Effector memory CD8-positive, alpha-beta T cell (primary cell): ENCODE measurements around the gene PPP1R9B.

Source experiments
- ATAC-seq: fragments of 150-1000 bp; cut with Tn5 transposase; replicated peaks from 2 replicates; pipeline ENCODE4 v1.10.0; 2021; ENCODE audit warnings: mild to moderate bottlenecking, moderate library complexity
- DNase-seq, 3 experiments: peaks; one replicate each; pipeline ENCODE4 v3.0.0; 2021
- H3K27ac Mint-ChIP-seq, 2 donors: one replicate each; pipeline ENCODE4 v1.8.0; 2022; ENCODE audit warnings: mild to moderate bottlenecking in 2 of 2, mixed read lengths in 2 of 2, moderate library complexity in 2 of 2
- H3K27me3 Mint-ChIP-seq, 2 donors: one replicate each; pipeline ENCODE4 v1.8.0; 2022; ENCODE audit warnings: mixed read lengths in 2 of 2
- H3K36me3 Mint-ChIP-seq: one replicate; pipeline ENCODE4 v1.8.0; 2022; ENCODE audit warnings: mild to moderate bottlenecking, moderate library complexity, mixed read lengths; ENCODE audit not compliant: insufficient read depth
- H3K4me1 Mint-ChIP-seq, 2 donors: one replicate each; pipeline ENCODE4 v1.8.0; 2022; ENCODE audit warnings: low read depth in 2 of 2, mixed read lengths in 2 of 2
- H3K4me3 Mint-ChIP-seq, 2 donors: one replicate each; pipeline ENCODE4 v1.8.0; 2022; ENCODE audit warnings: mild to moderate bottlenecking in 2 of 2, mixed read lengths in 2 of 2, moderate library complexity in 2 of 2
- H3K9me3 Mint-ChIP-seq, 2 donors: one replicate each; pipeline ENCODE4 v1.8.0; 2022; ENCODE audit warnings: mixed read lengths in 2 of 2

The PPP1R9B gene

GRCh38 chr17:50165066-50165465, 14.6 kb upstream of the PPP1R9B start:
- Mint-ChIP-seq H3K4me3 (no peak overlapping the region), H3K4me1 (peaks cover 22 to 26% of the 10 kb centered on the region in 2 donors), H3K27me3 (peaks cover 0 to 22% of the 10 kb centered on the region in 2 donors), H3K9me3 (no peaks in the 10 kb centered on the region), H3K36me3 (peaks cover 10% of the 10 kb centered on the region), H3K27ac (no peak overlapping the region)
- no peak for ATAC-seq
- no peak for DNase-seq

GRCh38 chr17:50164697-50164988, 14.2 kb upstream of the PPP1R9B start:
- Mint-ChIP-seq H3K9me3 (no peaks in the 10 kb centered on the region), H3K4me1 (peaks cover 22 to 26% of the 10 kb centered on the region in 2 donors), H3K36me3 (peaks cover 6% of the 10 kb centered on the region), H3K27me3 (peaks cover 0 to 22% of the 10 kb centered on the region in 2 donors), H3K27ac (no peak overlapping the region), H3K4me3 (no peak overlapping the region)
- no peak for DNase-seq
- no peak for ATAC-seq

GRCh38 chr17:50163843-50164696, 13.6 kb upstream of the PPP1R9B start:
- peaks cover 18 to 21% of the 10 kb centered on the region in 2 donors for H3K4me1 Mint-ChIP-seq
- peaks cover 0 to 17% of the 10 kb centered on the region in 2 donors for H3K27me3 Mint-ChIP-seq
- H3K27ac Mint-ChIP-seq, result no peak overlapping the region
- ATAC-seq (no peak), DNase-seq (no peak)
- peaks cover under 1% of the 10 kb centered on the region for H3K36me3 Mint-ChIP-seq
- H3K4me3 Mint-ChIP-seq, result no peak overlapping the region
- H3K9me3 Mint-ChIP-seq, result no peaks in the 10 kb centered on the region

- Mint-ChIP-seq H3K27me3 (peaks cover 0 to 3% of the 10 kb centered on the region in 2 donors), H3K9me3 (no peaks in the 10 kb centered on the region), H3K4me3 (no peak overlapping the region), H3K27ac (peak overlapping the region in 1 of 2 donors; percentile 65), H3K36me3 (no peaks in the 10 kb centered on the region), H3K4me1 (peaks cover 14 to 23% of the 10 kb centered on the region in 2 donors)
- no peak for DNase-seq
- ATAC-seq, result no peak
Observed at GRCh38 chr17:50162466-50163254, 12.2 kb upstream of the PPP1R9B start.

GRCh38 chr17:50161911-50162288, 11.4 kb upstream of the PPP1R9B start:
- Mint-ChIP-seq H3K4me1 (peaks cover 14 to 23% of the 10 kb centered on the region in 2 donors), H3K27me3 (no peaks in the 10 kb centered on the region), H3K4me3 (peak overlapping the region; percentile 53 to 74), H3K27ac (peak overlapping the region; percentile 3 to 65), H3K36me3 (no peaks in the 10 kb centered on the region), H3K9me3 (no peaks in the 10 kb centered on the region)
- no peak for DNase-seq
- no peak for ATAC-seq

- H3K27ac Mint-ChIP-seq, result peak overlapping the region; percentile 65 to 72
Observed at GRCh38 chr17:50161023-50161910, 10.8 kb upstream of the PPP1R9B start.

GRCh38 chr17:50157891-50158290, 7.4 kb upstream of the PPP1R9B start:
- DNase-seq (no peak), ATAC-seq (no peak)
- Mint-ChIP-seq H3K27ac (peak overlapping the region in 1 of 2 donors; percentile 56), H3K9me3 (no peaks in the 10 kb centered on the region), H3K4me1 (peaks cover 14 to 20% of the 10 kb centered on the region in 2 donors), H3K36me3 (no peaks in the 10 kb centered on the region), H3K27me3 (no peaks in the 10 kb centered on the region), H3K4me3 (peak overlapping the region in 1 of 2 donors; percentile 17)

More at GRCh38 chr17:50161023-50161910, 10.8 kb upstream of the PPP1R9B start:
- DNase-seq (peak; percentile 91 to 95 (median 93)), ATAC-seq (peak; percentile 96)
- H3K27me3 Mint-ChIP-seq, result no peaks in the 10 kb centered on the region
- peak overlapping the region; percentile 53 to 74 for H3K4me3 Mint-ChIP-seq
- H3K9me3 Mint-ChIP-seq, result no peaks in the 10 kb centered on the region
- no peaks in the 10 kb centered on the region for H3K36me3 Mint-ChIP-seq
- peaks cover 14 to 23% of the 10 kb centered on the region in 2 donors for H3K4me1 Mint-ChIP-seq

- no peaks in the 10 kb centered on the region for H3K9me3 Mint-ChIP-seq
Observed at GRCh38 chr17:50155115-50155819, 4.8 kb upstream of the PPP1R9B start.

GRCh38 chr17:50154604-50155003, 4.1 kb upstream of the PPP1R9B start:
- Mint-ChIP-seq H3K27me3 (no peaks in the 10 kb centered on the region), H3K4me3 (no peak overlapping the region), H3K36me3 (peaks cover 7% of the 10 kb centered on the region), H3K27ac (no peak overlapping the region), H3K9me3 (no peaks in the 10 kb centered on the region), H3K4me1 (peaks cover 13 to 19% of the 10 kb centered on the region in 2 donors)
- DNase-seq (no peak), ATAC-seq (no peak)

More at GRCh38 chr17:50155115-50155819, 4.8 kb upstream of the PPP1R9B start:
- H3K27ac Mint-ChIP-seq, result no peak overlapping the region
- ATAC-seq (no peak), DNase-seq (no peak)
- no peak overlapping the region for H3K4me3 Mint-ChIP-seq
- peaks cover 7% of the 10 kb centered on the region for H3K36me3 Mint-ChIP-seq
- peaks cover 13 to 19% of the 10 kb centered on the region in 2 donors for H3K4me1 Mint-ChIP-seq
- H3K27me3 Mint-ChIP-seq, result no peaks in the 10 kb centered on the region

- no peaks in the 10 kb centered on the region for H3K27me3 Mint-ChIP-seq
- no peak overlapping the region for H3K27ac Mint-ChIP-seq
- no peaks in the 10 kb centered on the region for H3K9me3 Mint-ChIP-seq
- ATAC-seq (no peak), DNase-seq (no peak)
- peaks cover 13% of the 10 kb centered on the region for H3K36me3 Mint-ChIP-seq
- no peak overlapping the region for H3K4me3 Mint-ChIP-seq
- H3K4me1 Mint-ChIP-seq, result peaks cover 13 to 19% of the 10 kb centered on the region in 2 donors
Observed at GRCh38 chr17:50153650-50154575, 3.4 kb upstream of the PPP1R9B start.

- Mint-ChIP-seq H3K27ac (peak overlapping the region in 1 of 2 donors; percentile 86), H3K4me3 (peak overlapping the region; percentile 81 to 94), H3K36me3 (peaks cover 13% of the 10 kb centered on the region), H3K4me1 (peaks cover 13 to 19% of the 10 kb centered on the region in 2 donors), H3K27me3 (no peaks in the 10 kb centered on the region), H3K9me3 (no peaks in the 10 kb centered on the region)
- DNase-seq (no peak), ATAC-seq (no peak)
Observed at GRCh38 chr17:50152736-50153135, 2.3 kb upstream of the PPP1R9B start.
